ENCODE results near the gene DNAH5. TPM values are rescaled to one million over a fixed set of nuclear protein-coding genes. Genes with fewer than 3 reads are reported as not detected.

Gene DNAH5
- total RNA-seq, 4 donors from 2014 or later: 0.31 to 1.4 (median 1.0) TPM

DNA sequence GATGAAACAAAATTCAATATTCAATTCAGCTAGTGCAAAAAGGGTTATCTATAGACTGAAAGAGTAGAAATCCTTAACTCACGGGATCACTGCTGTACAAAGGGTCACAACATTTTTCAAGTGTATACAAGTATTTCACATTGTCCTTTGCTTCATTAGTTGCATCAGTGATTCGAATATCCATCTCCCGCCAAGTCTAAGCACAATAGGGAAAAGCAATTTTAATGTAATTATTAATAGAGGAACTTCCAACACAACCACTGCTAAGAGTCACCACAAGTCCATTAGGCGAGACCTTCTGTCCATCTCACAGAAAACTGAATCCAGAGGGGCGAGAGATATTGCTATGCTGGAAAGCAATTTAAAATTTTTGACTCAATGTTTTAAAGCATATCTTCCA, 27.4 kb downstream of the DNAH5 start:
- no peak for TF ChIP-seq EP300 (IDR thresholded peaks at IDR 0.05)
- TF ChIP-seq, protein P1, sequence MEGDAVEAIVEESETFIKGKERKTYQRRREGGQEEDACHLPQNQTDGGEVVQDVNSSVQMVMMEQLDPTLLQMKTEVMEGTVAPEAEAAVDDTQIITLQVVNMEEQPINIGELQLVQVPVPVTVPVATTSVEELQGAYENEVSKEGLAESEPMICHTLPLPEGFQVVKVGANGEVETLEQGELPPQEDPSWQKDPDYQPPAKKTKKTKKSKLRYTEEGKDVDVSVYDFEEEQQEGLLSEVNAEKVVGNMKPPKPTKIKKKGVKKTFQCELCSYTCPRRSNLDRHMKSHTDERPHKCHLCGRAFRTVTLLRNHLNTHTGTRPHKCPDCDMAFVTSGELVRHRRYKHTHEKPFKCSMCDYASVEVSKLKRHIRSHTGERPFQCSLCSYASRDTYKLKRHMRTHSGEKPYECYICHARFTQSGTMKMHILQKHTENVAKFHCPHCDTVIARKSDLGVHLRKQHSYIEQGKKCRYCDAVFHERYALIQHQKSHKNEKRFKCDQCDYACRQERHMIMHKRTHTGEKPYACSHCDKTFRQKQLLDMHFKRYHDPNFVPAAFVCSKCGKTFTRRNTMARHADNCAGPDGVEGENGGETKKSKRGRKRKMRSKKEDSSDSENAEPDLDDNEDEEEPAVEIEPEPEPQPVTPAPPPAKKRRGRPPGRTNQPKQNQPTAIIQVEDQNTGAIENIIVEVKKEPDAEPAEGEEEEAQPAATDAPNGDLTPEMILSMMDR (IDR thresholded peaks at IDR 0.05): no peak
- TF ChIP-seq POLR2AphosphoS5 (IDR thresholded peaks at IDR 0.05): no peak
- TF ChIP-seq POLR2A (IDR thresholded peaks at IDR 0.05): no peak
- Histone ChIP-seq H3K4me3 (no peak overlapping the region), H3K27ac (no peak overlapping the region), H3K9me3 (no peaks in the 10 kb centered on the region), H3K36me3 (no peaks in the 10 kb centered on the region), H3K27me3 (no peaks in the 10 kb centered on the region), H3K4me1 (no peaks in the 10 kb centered on the region)
- 77 to 79% methylated on average over 5 of the region's 5 CpGs for WGBS, 2 donors (ENCODE audit: low coverage in 1 of 2)
- no peak for ATAC-seq

DNA sequence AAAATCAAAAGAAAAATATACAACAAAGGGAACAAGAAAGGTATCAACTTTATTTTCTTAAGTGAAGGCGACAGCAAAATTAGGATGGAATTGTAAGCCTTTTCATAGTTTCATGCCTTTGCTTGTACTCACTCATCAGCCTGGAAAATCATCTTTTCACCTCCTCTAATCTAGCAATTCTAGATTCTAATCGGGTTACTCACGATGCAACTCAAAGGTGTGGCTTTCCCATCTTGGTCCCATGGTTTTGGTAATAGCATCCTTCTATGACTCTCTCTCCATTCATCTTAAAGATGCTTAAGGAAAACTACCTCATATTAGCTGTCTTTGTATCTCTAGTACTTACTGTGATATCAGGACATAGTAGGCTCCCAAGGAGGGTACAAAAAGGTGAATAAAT, 30.5 kb downstream of the DNAH5 start:
- Histone ChIP-seq H3K9me3 (no peaks in the 10 kb centered on the region), H3K27me3 (no peaks in the 10 kb centered on the region), H3K4me3 (no peak overlapping the region), H3K4me1 (no peaks in the 10 kb centered on the region), H3K36me3 (no peaks in the 10 kb centered on the region), H3K27ac (no peak overlapping the region)
- TF ChIP-seq POLR2A (IDR thresholded peaks at IDR 0.05) (no peak), POLR2AphosphoS5 (IDR thresholded peaks at IDR 0.05) (no peak), EP300 (IDR thresholded peaks at IDR 0.05) (no peak)
- TF ChIP-seq, protein P1 (IDR thresholded peaks at IDR 0.05): no peak
- no peak for ATAC-seq
- 82 to 89% methylated on average over 3 of the region's 3 CpGs for WGBS, 2 donors (ENCODE audit: low coverage in 1 of 2)

DNA sequence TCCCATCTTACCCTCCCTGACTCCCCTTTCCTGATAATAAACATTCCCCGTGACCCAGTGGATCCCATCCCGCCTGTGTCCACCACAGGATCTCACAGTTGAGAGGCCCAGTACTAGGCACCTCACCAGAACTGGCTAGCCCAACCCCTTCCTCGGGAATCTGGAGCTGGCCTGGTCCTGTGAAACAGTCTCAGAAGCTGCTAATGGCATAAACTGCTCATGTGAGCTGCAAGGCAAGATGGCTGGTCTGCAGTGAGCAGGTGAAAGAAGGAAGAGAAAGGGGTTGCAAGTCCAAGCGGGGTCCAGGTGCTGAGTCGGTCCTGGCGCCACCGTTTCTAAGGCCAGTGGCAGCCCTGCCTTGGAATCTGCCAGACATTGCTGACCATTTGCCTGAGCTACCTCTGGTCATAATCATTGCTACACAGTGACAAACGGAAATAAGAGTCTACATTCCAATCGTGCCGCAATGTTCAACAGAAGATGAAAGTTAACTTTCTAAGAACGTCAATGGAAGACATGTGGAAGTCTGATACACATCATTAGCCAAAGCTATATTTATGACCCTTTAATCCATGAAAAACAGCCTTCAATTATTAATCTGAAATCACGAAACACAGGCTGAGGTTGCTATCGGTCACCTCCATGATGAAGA, 33.7 kb downstream of the DNAH5 start:
- H3K36me3 ChIP-seq: no peaks in the 10 kb centered on the region
- TF ChIP-seq, protein P1 (IDR thresholded peaks at IDR 0.05): no peak
- TF ChIP-seq POLR2A (IDR thresholded peaks at IDR 0.05): no peak
- no peak for TF ChIP-seq EP300 (IDR thresholded peaks at IDR 0.05)
- no peak for TF ChIP-seq POLR2AphosphoS5 (IDR thresholded peaks at IDR 0.05)
- no peaks in the 10 kb centered on the region for H3K9me3 ChIP-seq
- no peak overlapping the region for H3K27ac ChIP-seq
- H3K27me3 ChIP-seq: no peaks in the 10 kb centered on the region
- 87 to 96% methylated on average over 4 to 12 of the region's 13 CpGs for WGBS, 2 donors (ENCODE audit: low coverage in 1 of 2)
- H3K4me3 ChIP-seq: no peak overlapping the region
- ATAC-seq: no peak
- no peaks in the 10 kb centered on the region for H3K4me1 ChIP-seq

DNA sequence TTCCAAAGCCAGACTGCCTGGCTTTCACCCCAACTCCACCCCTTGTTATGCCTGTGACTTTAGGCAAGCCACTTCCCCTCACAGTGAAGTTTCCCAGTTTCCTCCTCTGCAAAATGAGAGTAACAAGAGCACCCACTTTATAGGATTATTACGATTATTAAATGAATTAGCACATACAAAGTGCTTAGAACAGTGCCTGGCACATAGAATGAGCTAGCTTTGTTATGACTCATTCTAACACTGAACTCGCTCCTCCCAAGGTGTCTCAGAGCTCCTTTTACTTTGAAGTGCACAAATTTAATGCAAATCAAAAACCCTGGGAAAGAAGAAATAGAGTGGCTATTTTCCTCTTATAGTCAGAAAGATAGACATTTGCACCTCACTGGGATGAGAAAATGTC, 34.3 kb downstream of the DNAH5 start:
- WGBS, 2 donors (ENCODE audit: low coverage in 1 of 2): 44 to 69% methylated on average over 2 of the region's 2 CpGs
- no peaks in the 10 kb centered on the region for H3K9me3 ChIP-seq
- no peaks in the 10 kb centered on the region for H3K4me1 ChIP-seq
- no peaks in the 10 kb centered on the region for H3K27me3 ChIP-seq
- H3K4me3 ChIP-seq: no peak overlapping the region
- H3K27ac ChIP-seq: no peak overlapping the region
- TF ChIP-seq POLR2AphosphoS5 (IDR thresholded peaks at IDR 0.05): no peak
- no peak for TF ChIP-seq EP300 (IDR thresholded peaks at IDR 0.05)
- no peaks in the 10 kb centered on the region for H3K36me3 ChIP-seq
- ATAC-seq: no peak

DNA sequence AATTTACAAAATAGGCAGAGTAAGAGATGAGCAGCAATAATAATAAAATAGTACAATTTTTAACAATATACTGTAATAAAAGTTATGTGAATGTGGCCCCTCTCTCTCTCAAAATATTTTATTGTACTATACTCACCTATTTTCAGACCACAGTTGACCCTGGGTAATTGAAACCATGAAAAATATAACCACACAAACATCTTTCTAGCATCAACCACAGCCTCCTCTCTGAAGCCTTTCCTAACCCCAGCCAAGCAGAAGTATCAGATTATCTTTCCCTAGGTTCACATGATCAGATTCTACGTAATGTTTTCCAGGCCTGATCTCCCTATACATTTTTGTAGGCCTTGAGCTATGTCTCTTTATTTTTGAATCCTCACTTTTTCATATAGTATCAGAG, 35.2 kb downstream of the DNAH5 start:
- Histone ChIP-seq H3K4me3 (no peak overlapping the region), H3K27me3 (no peaks in the 10 kb centered on the region), H3K9me3 (no peaks in the 10 kb centered on the region), H3K4me1 (no peaks in the 10 kb centered on the region), H3K27ac (no peak overlapping the region), H3K36me3 (no peaks in the 10 kb centered on the region)
- 62 to 78% methylated on average over 1 of the region's 1 CpG for WGBS, 2 donors (ENCODE audit: low coverage in 1 of 2)
- TF ChIP-seq POLR2AphosphoS5 (IDR thresholded peaks at IDR 0.05) (no peak), POLR2A (IDR thresholded peaks at IDR 0.05) (no peak)
- ATAC-seq: no peak

DNA sequence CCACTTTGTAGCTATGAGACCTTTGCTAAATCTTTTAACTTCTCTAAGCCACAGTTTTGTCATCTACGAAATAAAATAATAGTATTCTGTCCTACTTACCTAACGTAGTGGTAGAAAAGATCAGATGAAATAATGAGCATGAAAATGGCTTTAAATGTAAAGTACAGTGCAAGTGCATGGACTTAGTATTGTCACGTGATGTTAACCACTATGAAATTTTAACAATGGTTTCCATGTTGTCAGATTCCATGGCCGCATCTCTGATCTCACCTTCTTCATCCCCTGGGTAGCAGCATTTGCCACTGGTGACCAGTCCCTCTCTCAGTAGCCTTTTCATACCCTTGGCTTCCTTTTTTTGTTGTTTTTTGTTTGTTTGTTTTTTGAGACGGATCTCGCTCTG, 45.9 kb downstream of the DNAH5 start:
- Histone ChIP-seq H3K9me3 (no peaks in the 10 kb centered on the region), H3K27ac (no peak overlapping the region), H3K36me3 (no peaks in the 10 kb centered on the region), H3K4me1 (no peaks in the 10 kb centered on the region), H3K27me3 (no peaks in the 10 kb centered on the region), H3K4me3 (no peak overlapping the region)
- WGBS, 2 donors (ENCODE audit: low coverage in 1 of 2): 77 to 84% methylated on average over 5 to 6 of the region's 6 CpGs
- no peak for ATAC-seq
- TF ChIP-seq POLR2AphosphoS5 (IDR thresholded peaks at IDR 0.05) (no peak), POLR2A (IDR thresholded peaks at IDR 0.05) (no peak), EP300 (IDR thresholded peaks at IDR 0.05) (no peak)
- TF ChIP-seq, protein P1 (IDR thresholded peaks at IDR 0.05): no peak
